Measurements from ENCODE around the gene TRIM28. TPM values are rescaled to one million over a fixed set of nuclear protein-coding genes. Genes with fewer than 3 reads are reported as not detected.

TRIM28 gene
- total RNA-seq, 1 donor from 2014 or later: 1,000 TPM

GRCh38 chr19:58514564-58515022, 29.3 kb upstream of the TRIM28 start:
- Mint-ChIP-seq H3K4me1 (peaks cover 36% of the 10 kb centered on the region), H3K27ac (ENCODE audit: unreplicated experiment) (no peak overlapping the region), H3K27me3 (ENCODE audit: low read depth) (peaks cover 3% of the 10 kb centered on the region), H3K9me3 (no peaks in the 10 kb centered on the region), H3K36me3 (ENCODE audit: low read depth) (peaks cover 11% of the 10 kb centered on the region), H3K4me3 (peak overlapping the region; percentile 87)
- no peak for TF ChIP-seq CTCF (conservative IDR thresholded peaks at IDR 0.05)
- DNase-seq (ENCODE audit: low read depth, low spot score): no peak

GRCh38 chr19:58515259-58515658, 28.6 kb upstream of the TRIM28 start:
- H3K4me3 Mint-ChIP-seq: peak overlapping the region; percentile 77
- H3K4me1 Mint-ChIP-seq: peaks cover 38% of the 10 kb centered on the region
- no peak for DNase-seq (ENCODE audit: low read depth, low spot score)
- H3K9me3 Mint-ChIP-seq: no peaks in the 10 kb centered on the region
- peaks cover 9% of the 10 kb centered on the region for H3K36me3 Mint-ChIP-seq (ENCODE audit: low read depth)
- no peak overlapping the region for H3K27ac Mint-ChIP-seq (ENCODE audit: unreplicated experiment)
- H3K27me3 Mint-ChIP-seq (ENCODE audit: low read depth): peaks cover 3% of the 10 kb centered on the region
- no peak for TF ChIP-seq CTCF (conservative IDR thresholded peaks at IDR 0.05)

- Mint-ChIP-seq H3K4me1 (peaks cover 39% of the 10 kb centered on the region), H3K4me3 (peak overlapping the region; percentile 77), H3K9me3 (no peaks in the 10 kb centered on the region), H3K27me3 (ENCODE audit: low read depth) (peaks cover 3% of the 10 kb centered on the region), H3K27ac (ENCODE audit: unreplicated experiment) (no peak overlapping the region), H3K36me3 (ENCODE audit: low read depth) (peaks cover 9% of the 10 kb centered on the region)
- TF ChIP-seq CTCF (conservative IDR thresholded peaks at IDR 0.05): no peak
- no peak for DNase-seq (ENCODE audit: low read depth, low spot score)
Measured at GRCh38 chr19:58516246-58516836, 27.5 kb upstream of the TRIM28 start.

GRCh38 chr19:58516964-58517833, 26.7 kb upstream of the TRIM28 start:
- peaks cover 3% of the 10 kb centered on the region for H3K27me3 Mint-ChIP-seq (ENCODE audit: low read depth)
- no peak overlapping the region for H3K27ac Mint-ChIP-seq (ENCODE audit: unreplicated experiment)

More at GRCh38 chr19:58516964-58517833, 26.7 kb upstream of the TRIM28 start:
- peak overlapping the region; percentile 38 for H3K4me3 Mint-ChIP-seq
- H3K9me3 Mint-ChIP-seq: no peaks in the 10 kb centered on the region
- H3K4me1 Mint-ChIP-seq: peaks cover 44% of the 10 kb centered on the region
- TF ChIP-seq CTCF (conservative IDR thresholded peaks at IDR 0.05): no peak
- no peak for DNase-seq (ENCODE audit: low read depth, low spot score)
- peaks cover 9% of the 10 kb centered on the region for H3K36me3 Mint-ChIP-seq (ENCODE audit: low read depth)

Measured in neural crest cell (in vitro differentiated cells).